Stimulated activated CD8-positive, alpha-beta memory T cell treated with anti-CD3 and anti-CD28 coated beads, Interleukin-4, amount 100 ng/mL, for 48 hours (primary cell): ENCODE measurements around the gene HOXB4.
A peak's percentile ranks its signal among the peaks of the same experiment; 100 is the strongest.

Source experiments
- DNase-seq: peaks from one replicate; pipeline ENCODE4 v3.0.0-alpha.2; 2020

HOXB4 gene

GRCh38 chr17:48588528-48588927 is 10.4 kb upstream of the HOXB4 start:
- no peak for DNase-seq

GRCh38 chr17:48588074-48588415 is 9.9 kb upstream of the HOXB4 start:
- DNase-seq = no peak

- no peak for DNase-seq
Observed at GRCh38 chr17:48587276-48588073, 9.3 kb upstream of the HOXB4 start.

GRCh38 chr17:48586355-48587258 is 8.5 kb upstream of the HOXB4 start:
- peak; percentile 56 for DNase-seq

- no peak for DNase-seq
Observed at GRCh38 chr17:48584223-48584741, 6.1 kb upstream of the HOXB4 start.

- no peak for DNase-seq
Observed at GRCh38 chr17:48583708-48584222, 5.6 kb upstream of the HOXB4 start.

- DNase-seq = no peak
Observed at GRCh38 chr17:48582750-48583069, 4.6 kb upstream of the HOXB4 start.

GRCh38 chr17:48579760-48580554 is 1.8 kb upstream of the HOXB4 start:
- no peak for DNase-seq

- DNase-seq = no peak
Observed at GRCh38 chr17:48579471-48579759, 1.3 kb upstream of the HOXB4 start.

GRCh38 chr17:48578616-48579470 is 693 bp upstream of the HOXB4 start:
- DNase-seq = no peak

- DNase-seq = no peak
Observed at GRCh38 chr17:48577330-48577945, 712 bp downstream of the HOXB4 start.

- no peak for DNase-seq
Observed at GRCh38 chr17:48576479-48577309, 1.5 kb downstream of the HOXB4 start.

GRCh38 chr17:48575673-48576478 is 2.3 kb downstream of the HOXB4 start:
- DNase-seq = no peak

GRCh38 chr17:48575066-48575582 is 3.0 kb downstream of the HOXB4 start:
- no peak for DNase-seq

- no peak for DNase-seq
Observed at GRCh38 chr17:48574505-48575065, 3.6 kb downstream of the HOXB4 start.

- no peak for DNase-seq
Observed at GRCh38 chr17:48571826-48572417, 6.2 kb downstream of the HOXB4 start.

GRCh38 chr17:48571024-48571818 is 6.9 kb downstream of the HOXB4 start:
- no peak for DNase-seq
